ENCODE data around the gene GLIPR2. TPM values are rescaled to one million over a fixed set of nuclear protein-coding genes. Genes with fewer than 3 reads are reported as not detected.
"Not testable (repeated sequence)": the region's sequence is repeated elsewhere in the genome, so short reads cannot be mapped to it uniquely, and the experiment has no call there.

Gene GLIPR2
- 10 to 100 TPM; 10.2 to 10.7 TPM for total RNA-seq

GRCh38 chr9:36136272-36136893 lies at the start of gene GLIPR2:
Gene GLIPR2, plus strand, starts transcription at chr9:36136733. Its CDS starts 46 bp downstream, at chr9:36136779.
- H3K36me3 Mint-ChIP-seq (ENCODE audit: low read depth) = no peaks in the 10 kb centered on the region

GRCh38 chr9:36087054-36087453 lies 49.5 kb upstream of the GLIPR2 start:
- not testable (repeated sequence) for H3K4me1 Mint-ChIP-seq; H3K4me3 Mint-ChIP-seq; H3K27ac Mint-ChIP-seq; H3K9me3 Mint-ChIP-seq; ATAC-seq (replicated peaks); H3K27me3 Mint-ChIP-seq
- peaks cover 11% of the 10 kb centered on the region for H3K36me3 Mint-ChIP-seq (ENCODE audit: low read depth)

More at GRCh38 chr9:36136272-36136893, at the start of gene GLIPR2:
- Mint-ChIP-seq H3K27me3 (no peaks in the 10 kb centered on the region), H3K9me3 (no peaks in the 10 kb centered on the region), H3K4me3 (peak within 1 kb of the TSS; percentile 86), H3K4me1 (peaks cover 36% of the 10 kb centered on the region), H3K27ac (peak within 1 kb of the TSS; percentile 41)
- peak; percentile 99 for ATAC-seq (replicated peaks)

GRCh38 chr9:36088020-36088419 lies 48.5 kb upstream of the GLIPR2 start:
- H3K27ac Mint-ChIP-seq = no peak overlapping the region
- H3K27me3 Mint-ChIP-seq = no peaks in the 10 kb centered on the region
- no peak for ATAC-seq (replicated peaks)
- peaks cover 3% of the 10 kb centered on the region for H3K9me3 Mint-ChIP-seq
- H3K36me3 Mint-ChIP-seq (ENCODE audit: low read depth) = peaks cover 10% of the 10 kb centered on the region
- H3K4me3 Mint-ChIP-seq = no peak overlapping the region
- peaks cover 13% of the 10 kb centered on the region for H3K4me1 Mint-ChIP-seq

- H3K27ac Mint-ChIP-seq = peak overlapping the region; percentile 85
- H3K4me3 Mint-ChIP-seq = peak overlapping the region; percentile 55
- no peaks in the 10 kb centered on the region for H3K36me3 Mint-ChIP-seq (ENCODE audit: low read depth)
- no peak for ATAC-seq (replicated peaks)
- peaks cover 3% of the 10 kb centered on the region for H3K9me3 Mint-ChIP-seq
- H3K27me3 Mint-ChIP-seq = no peaks in the 10 kb centered on the region
- peaks cover 19% of the 10 kb centered on the region for H3K4me1 Mint-ChIP-seq
Measured at GRCh38 chr9:36091026-36091953, 45.2 kb upstream of the GLIPR2 start.

- no peak for ATAC-seq (replicated peaks)
- H3K36me3 Mint-ChIP-seq (ENCODE audit: low read depth) = no peaks in the 10 kb centered on the region
- peaks cover 3% of the 10 kb centered on the region for H3K9me3 Mint-ChIP-seq
- peak overlapping the region; percentile 85 for H3K27ac Mint-ChIP-seq
- H3K27me3 Mint-ChIP-seq = no peaks in the 10 kb centered on the region
- H3K4me3 Mint-ChIP-seq = peak overlapping the region; percentile 55
- H3K4me1 Mint-ChIP-seq = peaks cover 19% of the 10 kb centered on the region
Measured at GRCh38 chr9:36092014-36092413, 44.5 kb upstream of the GLIPR2 start.

GRCh38 chr9:36092509-36093215 lies 43.9 kb upstream of the GLIPR2 start:
- peak overlapping the region; percentile 85 for H3K27ac Mint-ChIP-seq
- ATAC-seq (replicated peaks) = peak; percentile 100
- H3K4me3 Mint-ChIP-seq = peak overlapping the region; percentile 55
- no peaks in the 10 kb centered on the region for H3K36me3 Mint-ChIP-seq (ENCODE audit: low read depth)
- peaks cover 19% of the 10 kb centered on the region for H3K4me1 Mint-ChIP-seq
- H3K9me3 Mint-ChIP-seq = peaks cover 3% of the 10 kb centered on the region
- no peaks in the 10 kb centered on the region for H3K27me3 Mint-ChIP-seq

- Mint-ChIP-seq H3K36me3 (ENCODE audit: low read depth) (no peaks in the 10 kb centered on the region), H3K4me1 (peaks cover 19% of the 10 kb centered on the region), H3K4me3 (no peak overlapping the region), H3K27ac (no peak overlapping the region), H3K27me3 (no peaks in the 10 kb centered on the region), H3K9me3 (peaks cover 3% of the 10 kb centered on the region)
- ATAC-seq (replicated peaks) = no peak
Measured at GRCh38 chr9:36093384-36093783, 43.1 kb upstream of the GLIPR2 start.

- H3K27ac Mint-ChIP-seq = no peak overlapping the region
- no peaks in the 10 kb centered on the region for H3K4me1 Mint-ChIP-seq
- no peak for ATAC-seq (replicated peaks)
- no peak overlapping the region for H3K4me3 Mint-ChIP-seq
- no peaks in the 10 kb centered on the region for H3K9me3 Mint-ChIP-seq
- H3K27me3 Mint-ChIP-seq = no peaks in the 10 kb centered on the region
- H3K36me3 Mint-ChIP-seq (ENCODE audit: low read depth) = no peaks in the 10 kb centered on the region
Measured at GRCh38 chr9:36099718-36100117, 36.8 kb upstream of the GLIPR2 start.

GRCh38 chr9:36100532-36100931 lies 36.0 kb upstream of the GLIPR2 start:
- no peaks in the 10 kb centered on the region for H3K4me1 Mint-ChIP-seq
- no peak overlapping the region for H3K4me3 Mint-ChIP-seq
- H3K27me3 Mint-ChIP-seq = no peaks in the 10 kb centered on the region
- H3K27ac Mint-ChIP-seq = no peak overlapping the region
- H3K9me3 Mint-ChIP-seq = no peaks in the 10 kb centered on the region
- ATAC-seq (replicated peaks) = no peak
- no peaks in the 10 kb centered on the region for H3K36me3 Mint-ChIP-seq (ENCODE audit: low read depth)

GRCh38 chr9:36101916-36102741 lies 34.4 kb upstream of the GLIPR2 start:
- H3K27me3 Mint-ChIP-seq = no peaks in the 10 kb centered on the region
- no peaks in the 10 kb centered on the region for H3K36me3 Mint-ChIP-seq (ENCODE audit: low read depth)
- H3K9me3 Mint-ChIP-seq = no peaks in the 10 kb centered on the region
- no peak for ATAC-seq (replicated peaks)
- no peaks in the 10 kb centered on the region for H3K4me1 Mint-ChIP-seq
- peak overlapping the region; percentile 12 for H3K27ac Mint-ChIP-seq
- H3K4me3 Mint-ChIP-seq = no peak overlapping the region

GRCh38 chr9:36102742-36103495 lies 33.6 kb upstream of the GLIPR2 start:
- H3K36me3 Mint-ChIP-seq (ENCODE audit: low read depth) = no peaks in the 10 kb centered on the region
- H3K27me3 Mint-ChIP-seq = no peaks in the 10 kb centered on the region
- ATAC-seq (replicated peaks) = peak; percentile 100
- H3K4me3 Mint-ChIP-seq = no peak overlapping the region
- no peaks in the 10 kb centered on the region for H3K4me1 Mint-ChIP-seq
- no peaks in the 10 kb centered on the region for H3K9me3 Mint-ChIP-seq
- no peak overlapping the region for H3K27ac Mint-ChIP-seq

- no peaks in the 10 kb centered on the region for H3K9me3 Mint-ChIP-seq
- no peak for ATAC-seq (replicated peaks)
- H3K27ac Mint-ChIP-seq = peak overlapping the region; percentile 25
- H3K36me3 Mint-ChIP-seq (ENCODE audit: low read depth) = peaks cover 9% of the 10 kb centered on the region
- peaks cover 3% of the 10 kb centered on the region for H3K4me1 Mint-ChIP-seq
- H3K4me3 Mint-ChIP-seq = no peak overlapping the region
- H3K27me3 Mint-ChIP-seq = no peaks in the 10 kb centered on the region
Measured at GRCh38 chr9:36109071-36109470, 27.5 kb upstream of the GLIPR2 start.

- Mint-ChIP-seq H3K9me3 (no peaks in the 10 kb centered on the region), H3K36me3 (ENCODE audit: low read depth) (peaks cover 9% of the 10 kb centered on the region), H3K4me3 (no peak overlapping the region), H3K27ac (no peak overlapping the region), H3K27me3 (no peaks in the 10 kb centered on the region), H3K4me1 (peaks cover 3% of the 10 kb centered on the region)
- ATAC-seq (replicated peaks) = no peak
Measured at GRCh38 chr9:36110434-36110833, 26.1 kb upstream of the GLIPR2 start.
